Activated CD4-positive, alpha-beta memory T cell treated with anti-CD3 and anti-CD28 coated beads for 36 hours (primary cell): ENCODE data around the gene SNX17. TPM values are rescaled to one million over a fixed set of nuclear protein-coding genes. Genes with fewer than 3 reads are reported as not detected.
A peak's percentile ranks its signal among the peaks of the same experiment; 100 is the strongest.

Experiments
- CTCF ChIA-PET: fragments of 350-600 bp; sonication (Branson Sonifier 250); formaldehyde crosslinking; loops from one replicate; lab custom pipeline; 2021; ENCODE audit warnings: antibody characterized with exemption, inconsistent platforms; lab: Charles Lee
- POLR2A ChIA-PET: fragments of 350-600 bp; sonication (Branson Sonifier 250); formaldehyde crosslinking; loops from one replicate; lab custom pipeline; 2021; ENCODE audit warnings: antibody characterized with exemption; lab: Charles Lee
- DNase-seq: peaks from one replicate; pipeline ENCODE4 v3.0.0-alpha.2; 2020
- H3K27ac Mint-ChIP-seq: one replicate; pipeline ENCODE4 v1.8.0; 2021; ENCODE audit warnings: mixed read lengths
- H3K27me3 Mint-ChIP-seq: one replicate; pipeline ENCODE4 v1.8.0; 2021; ENCODE audit warnings: mixed read lengths
- H3K36me3 Mint-ChIP-seq: one replicate; pipeline ENCODE4 v1.8.0; 2021; ENCODE audit warnings: mixed read lengths
- H3K4me1 Mint-ChIP-seq: one replicate; pipeline ENCODE4 v1.8.0; 2021; ENCODE audit warnings: low read depth, mixed read lengths
- H3K4me3 Mint-ChIP-seq: one replicate; pipeline ENCODE4 v1.8.0; 2021; ENCODE audit warnings: mild to moderate bottlenecking, mixed read lengths
- H3K9me3 Mint-ChIP-seq: one replicate; pipeline ENCODE4 v1.8.0; 2021; ENCODE audit warnings: mixed read lengths
- intact Hi-C: fragments of 100-400 bp; cut with micrococcal nuclease; formaldehyde crosslinking; loops from one replicate; pipeline ENCODE4 v1.15.1; 2023
- total RNA-seq, 2 experiments: library from RNA; stranded (reverse); gene quantifications; one replicate each; pipeline ENCODE4 v1.2.3, GENCODE V29; 2021

SNX17 gene, protein sequence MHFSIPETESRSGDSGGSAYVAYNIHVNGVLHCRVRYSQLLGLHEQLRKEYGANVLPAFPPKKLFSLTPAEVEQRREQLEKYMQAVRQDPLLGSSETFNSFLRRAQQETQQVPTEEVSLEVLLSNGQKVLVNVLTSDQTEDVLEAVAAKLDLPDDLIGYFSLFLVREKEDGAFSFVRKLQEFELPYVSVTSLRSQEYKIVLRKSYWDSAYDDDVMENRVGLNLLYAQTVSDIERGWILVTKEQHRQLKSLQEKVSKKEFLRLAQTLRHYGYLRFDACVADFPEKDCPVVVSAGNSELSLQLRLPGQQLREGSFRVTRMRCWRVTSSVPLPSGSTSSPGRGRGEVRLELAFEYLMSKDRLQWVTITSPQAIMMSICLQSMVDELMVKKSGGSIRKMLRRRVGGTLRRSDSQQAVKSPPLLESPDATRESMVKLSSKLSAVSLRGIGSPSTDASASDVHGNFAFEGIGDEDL
- total RNA-seq: 10 to 100 TPM; 91.2 to 93.2 TPM

DNA sequence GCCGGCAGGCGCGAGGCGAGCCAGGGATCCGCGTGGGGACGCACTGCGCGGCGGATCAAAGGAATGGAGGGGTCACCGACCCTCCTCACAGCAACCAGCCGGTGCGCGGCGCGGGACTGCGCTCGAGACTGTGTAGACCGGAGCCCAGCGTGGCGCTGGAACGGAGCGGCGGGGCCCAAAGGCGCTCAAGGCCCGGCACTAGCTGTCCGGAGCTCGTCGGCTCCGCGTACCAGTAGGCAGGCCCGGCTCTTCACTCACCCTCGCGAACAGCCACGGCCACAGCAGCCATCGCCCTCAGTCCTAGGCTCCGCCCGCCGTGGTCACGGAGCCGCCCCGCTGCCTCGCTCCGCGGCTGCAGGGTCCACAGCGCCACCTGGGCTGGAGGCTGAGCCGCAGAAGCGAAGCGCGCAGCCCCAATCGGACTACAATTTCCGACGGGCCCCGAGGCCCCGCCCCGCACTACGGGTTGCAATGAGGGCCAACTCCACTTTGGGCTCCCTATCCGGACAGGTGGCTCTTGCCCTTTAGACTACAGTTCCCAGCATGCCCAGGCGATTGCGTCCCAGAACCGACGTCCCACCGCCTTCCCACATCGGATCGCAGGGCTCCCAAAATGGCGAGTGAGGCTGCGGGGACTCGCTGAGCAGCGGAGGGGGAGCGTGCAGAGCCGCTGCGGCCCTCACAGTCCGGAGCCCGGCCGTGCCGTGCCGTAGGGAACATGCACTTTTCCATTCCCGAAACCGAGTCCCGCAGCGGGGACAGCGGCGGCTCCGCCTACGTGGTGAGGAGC is at the start of gene SNX17, which contains the start of gene EIF2B4:
Gene SNX17, plus strand, starts transcription at position 591 of the 790 bp plus-strand sequence. Its CDS starts 128 bp downstream, at position 719.
Gene EIF2B4, minus strand, starts transcription at position 313 of the 790 bp plus-strand sequence. Its CDS starts 24 bp downstream, at position 289.
- CTCF ChIA-PET: interaction anchor here (0.6 to 5.8 kb wide), 18 partner anchors 9 to 313 kb away, joined by 3 to 38 read pairs (median 5); partner anchors contain the start of genes GTF3C2, NRBP1, ZNF512 and ZNF513
- peaks cover 45% of the 10 kb centered on the region for H3K36me3 Mint-ChIP-seq

DNA sequence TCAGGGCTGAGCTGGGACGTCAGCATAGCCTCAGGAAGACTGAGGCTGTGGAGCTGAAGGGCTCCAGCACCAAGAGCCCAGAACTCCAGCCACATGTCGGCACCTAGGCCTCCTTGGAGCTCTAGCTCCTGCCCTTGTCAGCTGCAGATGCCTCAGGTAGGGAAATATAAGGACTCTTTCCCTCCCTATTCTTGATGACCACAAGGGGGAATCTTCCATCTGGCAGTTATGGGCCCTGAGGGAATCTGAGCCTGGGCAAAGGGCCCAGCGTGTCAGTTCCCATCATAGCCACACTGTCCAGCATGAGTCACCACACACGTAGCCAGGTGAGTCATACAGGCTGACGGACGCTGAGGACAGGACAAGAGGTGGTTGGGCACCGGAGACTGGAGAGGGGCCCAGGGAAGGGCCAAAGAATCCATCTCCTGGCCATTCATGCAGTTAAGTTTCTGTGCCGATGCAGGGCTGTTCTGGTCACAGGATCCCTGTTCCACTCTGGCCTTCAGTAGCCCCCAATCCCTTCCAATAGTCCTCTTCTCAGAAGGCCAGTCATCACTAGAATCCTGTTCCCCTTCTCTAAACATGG is 49.4 kb upstream of the SNX17 start:
- Mint-ChIP-seq H3K9me3 (no peaks in the 10 kb centered on the region), H3K36me3 (peaks cover 4% of the 10 kb centered on the region), H3K27ac (no peak overlapping the region), H3K4me3 (no peak overlapping the region), H3K27me3 (no peaks in the 10 kb centered on the region), H3K4me1 (peaks cover 18% of the 10 kb centered on the region)
- CTCF ChIA-PET: interaction anchor here (2.2 to 4.6 kb wide), 2 partner anchors 18 to 41 kb away, joined by 7 to 32 read pairs; no protein-coding TSS in a partner anchor
- intact Hi-C loops: no loop called here
- POLR2A ChIA-PET: interaction anchor here (1.3 to 2.4 kb wide), 2 partner anchors 10 to 18 kb away, joined by 3 to 10 read pairs; no protein-coding TSS in a partner anchor
- DNase-seq: no peak

More for the DNA sequence above, at the start of gene SNX17, which contains the start of gene EIF2B4:
- no peaks in the 10 kb centered on the region for H3K9me3 Mint-ChIP-seq
- peak within 1 kb of the TSS; percentile 96 for H3K27ac Mint-ChIP-seq
- POLR2A ChIA-PET: interaction anchor here (0.8 to 4.3 kb wide), 10 partner anchors 10 to 338 kb away, joined by 3 to 54 read pairs (median 4); partner anchors contain the start of genes GTF3C2, NRBP1, PPM1G and SLC4A1AP
- peaks cover 29% of the 10 kb centered on the region for H3K4me1 Mint-ChIP-seq
- no peaks in the 10 kb centered on the region for H3K27me3 Mint-ChIP-seq
- peak within 1 kb of the TSS; percentile 87 for H3K4me3 Mint-ChIP-seq
- peak; percentile 100 for DNase-seq
- intact Hi-C loops: loop anchor here (1.0 to 2.0 kb wide), 7 partner anchors 10 to 313 kb away; partner anchors contain the start of genes CCDC121, GPN1, GTF3C2 and MPV17

DNA sequence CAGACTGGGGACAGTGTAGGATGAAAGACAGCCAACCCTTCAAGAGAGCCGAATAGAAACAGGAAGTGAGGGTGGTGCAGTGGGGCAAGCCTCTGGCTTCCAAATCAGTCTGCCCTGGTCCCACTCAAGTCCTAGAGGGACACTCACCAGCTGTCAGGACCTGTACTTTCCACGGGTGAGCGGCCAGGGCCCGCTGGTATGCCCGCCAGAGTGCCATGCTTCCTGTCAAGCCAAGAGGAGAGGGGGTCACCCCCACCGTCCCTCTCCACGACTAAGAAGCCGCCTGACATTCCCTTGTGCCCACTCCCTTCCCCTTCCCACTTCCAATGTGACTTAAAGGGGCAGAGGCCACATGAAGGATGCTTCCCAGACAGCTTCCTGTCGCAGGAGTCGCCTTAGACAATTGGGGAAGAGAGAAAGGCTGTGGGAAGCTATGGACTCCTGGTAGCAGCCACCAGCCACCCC is 48.1 kb upstream of the SNX17 start:
- ChIA-PET CTCF (interaction anchor here (0.6 to 2.7 kb wide), 7 partner anchors 19 to 362 kb away, joined by 3 to 18 read pairs (median 4); partner anchors contain the start of gene EIF2B4), POLR2A (interaction anchor here (1.0 to 2.4 kb wide), 3 partner anchors 17 to 34 kb away, joined by 3 to 11 read pairs (median 10); partner anchors contain the start of gene GTF3C2)
- H3K4me3 Mint-ChIP-seq: peak overlapping the region; percentile 93
- H3K9me3 Mint-ChIP-seq: no peaks in the 10 kb centered on the region
- peak; percentile 24 for DNase-seq
- H3K27ac Mint-ChIP-seq: peak overlapping the region; percentile 88
- peaks cover 18% of the 10 kb centered on the region for H3K4me1 Mint-ChIP-seq
- intact Hi-C loops: loop anchor here (1.0 kb wide), 1 partner anchor 167 kb away; the partner anchor contains the start of gene IFT172
- no peaks in the 10 kb centered on the region for H3K27me3 Mint-ChIP-seq
- H3K36me3 Mint-ChIP-seq: peaks cover 11% of the 10 kb centered on the region

DNA sequence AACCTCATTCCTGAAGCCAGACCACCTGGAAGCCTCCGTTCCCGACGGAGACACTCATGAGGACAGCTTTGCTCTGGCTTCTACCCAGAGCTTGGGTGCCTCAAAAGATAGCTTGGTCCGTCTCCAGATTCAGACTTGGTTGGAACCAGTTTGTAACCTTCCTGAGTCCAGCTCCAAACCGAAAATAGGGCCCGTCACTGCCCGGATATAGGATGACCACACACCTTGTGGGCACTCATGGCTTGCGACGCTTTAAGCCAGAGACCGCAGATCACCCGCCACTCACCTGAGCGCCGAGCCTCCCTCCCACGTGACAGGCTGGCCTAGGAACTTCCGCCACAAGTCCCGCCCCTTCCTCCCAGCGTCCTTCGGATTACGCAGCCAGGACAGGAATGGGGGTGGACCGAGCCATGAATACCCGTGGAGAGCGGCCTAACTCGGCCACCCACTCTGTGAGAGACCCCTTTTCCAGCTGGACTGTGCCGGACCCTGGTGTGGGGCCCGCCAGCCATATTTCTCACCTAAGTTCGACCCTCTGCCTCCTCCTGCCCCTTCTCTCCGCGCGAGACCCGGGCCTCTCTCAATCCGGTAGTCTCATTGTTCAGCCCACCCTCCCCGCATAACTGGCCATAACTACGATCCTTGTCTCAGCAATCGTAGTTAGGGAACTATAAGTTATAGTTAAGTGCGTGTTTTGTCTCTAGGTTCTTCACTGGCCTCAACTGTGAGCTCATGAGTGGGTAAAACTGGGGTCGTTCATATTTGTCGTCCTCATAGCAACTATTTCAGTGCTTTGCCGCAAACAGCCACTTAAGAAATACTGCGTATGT is 47.4 kb upstream of the SNX17 start, which contains the start of gene MPV17:
Gene MPV17, minus strand, starts transcription at position 332 of the 830 bp plus-strand sequence. CDS start 580 bp downstream, outside the sequence.
- ChIA-PET CTCF (interaction anchor here (0.8 to 2.7 kb wide), 7 partner anchors 20 to 361 kb away, joined by 3 to 18 read pairs (median 5); partner anchors contain the start of gene EIF2B4), POLR2A (interaction anchor here (0.5 to 2.4 kb wide), 6 partner anchors 18 to 375 kb away, joined by 3 to 11 read pairs (median 4); partner anchors contain the start of genes GTF3C2 and ZNF513)
- Mint-ChIP-seq H3K4me3 (peak within 1 kb of the TSS; percentile 93), H3K4me1 (peaks cover 18% of the 10 kb centered on the region), H3K27me3 (no peaks in the 10 kb centered on the region), H3K27ac (peak within 1 kb of the TSS; percentile 88), H3K36me3 (peaks cover 12% of the 10 kb centered on the region), H3K9me3 (no peaks in the 10 kb centered on the region)
- DNase-seq: peak; percentile 94
- intact Hi-C loops: loop anchor here (1.0 kb wide), 5 partner anchors 33 to 166 kb away; partner anchors contain the start of genes EIF2B4, GTF3C2, IFT172 and PPM1G

DNA sequence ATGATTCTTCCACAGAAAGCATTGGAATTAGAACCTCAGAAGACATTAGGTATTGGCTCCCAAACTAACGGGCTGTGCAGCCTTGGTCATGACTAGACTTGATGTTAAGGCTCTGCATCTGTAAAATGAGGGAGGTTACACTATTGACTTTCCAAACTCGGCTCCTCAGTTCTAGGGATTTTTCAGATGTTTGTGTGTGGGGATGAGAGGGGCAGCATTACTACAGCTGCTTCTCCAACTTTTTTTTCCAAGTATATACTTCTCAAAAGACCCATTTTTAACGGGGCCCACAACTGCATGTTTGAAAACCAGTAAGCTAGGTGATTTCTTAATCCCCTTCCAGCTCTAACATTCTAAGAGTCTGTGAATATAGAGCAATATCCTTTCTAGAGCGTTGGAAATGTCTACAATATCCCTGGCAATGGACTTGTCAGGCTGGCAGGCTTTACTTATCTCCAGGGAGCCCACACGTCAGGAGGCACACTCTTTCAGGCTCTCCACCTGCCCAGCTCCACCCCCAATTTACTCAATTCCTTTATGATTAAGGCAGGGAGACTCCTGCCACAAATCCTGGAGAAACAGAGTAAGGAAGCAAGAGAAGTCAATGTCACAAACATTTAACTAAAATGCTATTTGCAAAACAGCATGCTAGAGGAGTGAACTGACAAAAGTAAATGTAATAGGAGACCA is 46.7 kb upstream of the SNX17 start:
- ChIA-PET POLR2A (interaction anchor here (0.5 to 2.3 kb wide), 5 partner anchors 18 to 374 kb away, joined by 3 to 11 read pairs (median 3); partner anchors contain the start of genes GTF3C2 and ZNF513), CTCF (interaction anchor here (0.8 to 2.7 kb wide), 4 partner anchors 21 to 360 kb away, joined by 3 to 18 read pairs (median 5); no protein-coding TSS in a partner anchor)
- intact Hi-C loops: loop anchor here (1.0 kb wide), 4 partner anchors 33 to 107 kb away; partner anchors contain the start of genes EIF2B4, GTF3C2, PPM1G and SNX17
- H3K4me3 Mint-ChIP-seq: peak overlapping the region; percentile 93
- no peaks in the 10 kb centered on the region for H3K9me3 Mint-ChIP-seq
- H3K27me3 Mint-ChIP-seq: no peaks in the 10 kb centered on the region
- H3K36me3 Mint-ChIP-seq: peaks cover 20% of the 10 kb centered on the region
- no peak for DNase-seq
- H3K4me1 Mint-ChIP-seq: peaks cover 18% of the 10 kb centered on the region
- peak overlapping the region; percentile 88 for H3K27ac Mint-ChIP-seq

DNA sequence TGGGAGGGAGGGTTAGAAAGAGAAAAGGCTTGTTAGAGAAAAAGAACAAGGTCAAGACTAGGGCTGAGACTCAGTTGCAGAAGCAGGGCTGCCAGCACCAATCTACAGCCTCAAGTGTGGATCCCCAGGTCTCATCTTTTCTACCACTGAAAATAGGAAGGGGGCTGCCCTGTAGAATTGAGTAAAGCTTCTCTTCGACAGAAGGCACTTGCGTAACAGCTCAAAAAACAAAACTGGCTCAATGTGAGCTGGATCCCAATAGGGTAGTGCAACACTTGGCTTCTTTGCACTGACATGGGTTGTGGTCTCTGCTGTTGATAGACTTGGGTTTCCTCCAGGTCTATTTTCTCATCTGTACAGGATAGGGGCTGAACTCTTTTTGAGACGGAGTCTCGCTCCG is 45.7 kb upstream of the SNX17 start:
- H3K27me3 Mint-ChIP-seq: no peaks in the 10 kb centered on the region
- ChIA-PET POLR2A (no interaction called here), CTCF (no interaction called here)
- H3K9me3 Mint-ChIP-seq: no peaks in the 10 kb centered on the region
- no peak for DNase-seq
- H3K27ac Mint-ChIP-seq: no peak overlapping the region
- H3K4me1 Mint-ChIP-seq: peaks cover 18% of the 10 kb centered on the region
- H3K36me3 Mint-ChIP-seq: peaks cover 23% of the 10 kb centered on the region
- H3K4me3 Mint-ChIP-seq: no peak overlapping the region
- intact Hi-C loops: no loop called here

DNA sequence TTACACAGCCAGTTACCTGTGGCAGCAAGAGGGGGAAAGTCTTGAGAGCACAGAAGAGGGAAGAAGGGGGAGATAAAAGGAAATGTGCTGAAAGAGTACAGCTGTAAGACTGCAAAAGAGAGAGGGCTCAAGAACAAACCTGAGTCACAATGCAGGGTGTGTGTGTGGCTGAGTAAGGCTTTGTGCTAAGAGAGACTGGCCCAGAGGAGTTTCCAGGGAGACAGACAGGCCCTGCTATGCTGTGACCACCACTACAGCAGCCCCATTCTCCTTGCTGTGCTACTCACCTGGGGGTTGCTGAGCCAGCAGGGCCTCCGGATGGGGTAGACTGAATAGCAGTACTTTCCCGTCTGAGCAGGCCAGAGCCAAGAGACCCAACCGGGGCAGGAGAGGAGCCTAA is 35.1 kb upstream of the SNX17 start:
- Mint-ChIP-seq H3K4me1 (no peaks in the 10 kb centered on the region), H3K27ac (no peak overlapping the region), H3K36me3 (peaks cover 13% of the 10 kb centered on the region), H3K9me3 (no peaks in the 10 kb centered on the region), H3K27me3 (no peaks in the 10 kb centered on the region), H3K4me3 (no peak overlapping the region)
- no peak for DNase-seq
- POLR2A ChIA-PET: no interaction called here
- intact Hi-C loops: no loop called here
- CTCF ChIA-PET: no interaction called here

DNA sequence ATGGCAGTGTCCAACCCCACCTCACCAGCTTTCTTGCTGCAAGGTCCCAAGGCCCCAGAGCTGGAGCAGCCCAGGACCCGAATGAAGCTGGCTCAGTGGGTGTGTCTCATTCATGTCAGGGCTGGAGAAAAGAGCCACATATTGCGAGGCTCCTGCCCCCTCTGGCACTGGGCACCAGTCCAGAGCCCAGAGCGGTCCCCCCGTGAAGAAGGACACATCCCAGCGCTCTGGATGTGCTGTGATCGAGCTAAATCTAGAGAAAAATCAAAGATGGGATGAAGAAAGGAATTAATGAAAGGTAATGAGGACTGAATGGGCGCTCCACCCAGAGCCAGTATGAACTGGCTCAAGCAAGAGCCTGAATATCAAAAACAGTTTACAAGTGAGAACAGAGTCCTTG is 34.2 kb upstream of the SNX17 start:
- no peaks in the 10 kb centered on the region for H3K9me3 Mint-ChIP-seq
- H3K4me3 Mint-ChIP-seq: no peak overlapping the region
- H3K27ac Mint-ChIP-seq: no peak overlapping the region
- H3K27me3 Mint-ChIP-seq: no peaks in the 10 kb centered on the region
- DNase-seq: no peak
- intact Hi-C loops: no loop called here
- peaks cover 17% of the 10 kb centered on the region for H3K36me3 Mint-ChIP-seq
- CTCF ChIA-PET: interaction anchor here (2.3 kb wide), 1 partner anchor 33 kb away, joined by 8 read pairs; no protein-coding TSS in a partner anchor
- POLR2A ChIA-PET: no interaction called here
- H3K4me1 Mint-ChIP-seq: no peaks in the 10 kb centered on the region

DNA sequence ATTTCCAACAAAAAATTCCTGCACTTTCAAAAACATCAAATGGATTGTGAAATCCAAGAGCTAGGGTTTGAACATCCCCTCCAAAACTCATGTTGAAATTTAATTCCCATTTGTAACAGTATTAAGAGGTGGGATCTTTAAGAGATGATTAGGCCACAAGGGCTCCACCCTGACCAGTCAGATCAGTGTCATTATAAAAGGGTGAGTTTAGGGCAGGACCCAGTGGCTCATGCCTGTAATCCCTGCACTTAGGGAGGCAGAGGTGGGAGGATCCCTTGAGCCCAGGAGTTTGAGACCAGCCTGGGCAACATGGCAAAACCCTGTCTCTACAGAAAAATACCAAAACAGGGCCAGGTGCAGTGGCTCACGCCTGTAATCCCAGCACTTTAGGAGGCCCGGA is 22.8 kb upstream of the SNX17 start:
- H3K4me1 Mint-ChIP-seq: peaks cover 26% of the 10 kb centered on the region
- H3K9me3 Mint-ChIP-seq: no peaks in the 10 kb centered on the region
- no peak overlapping the region for H3K27ac Mint-ChIP-seq
- no peak for DNase-seq
- ChIA-PET POLR2A (interaction anchor here (1.4 kb wide), 1 partner anchor 9 kb away, joined by 3 read pairs; no protein-coding TSS in a partner anchor), CTCF (no interaction called here)
- no peak overlapping the region for H3K4me3 Mint-ChIP-seq
- peaks cover 7% of the 10 kb centered on the region for H3K36me3 Mint-ChIP-seq
- intact Hi-C loops: no loop called here
- no peaks in the 10 kb centered on the region for H3K27me3 Mint-ChIP-seq
